SK-N-SH (cell line): ENCODE measurements around the gene SLC22A2. TPM values are rescaled to one million over a fixed set of nuclear protein-coding genes. Genes with fewer than 3 reads are reported as not detected.

Source experiments
- CTCF ChIA-PET: fragments of 300-600, 350-600 bp; formaldehyde crosslinking; extraction: SDS; loops from one replicate; lab custom pipeline; 2021; lab: Yijun Ruan, JAX
- POLR2A ChIA-PET: fragments of 350-600 bp; sonication (Branson Sonifier 250); formaldehyde crosslinking; extraction: SDS; loops from one replicate; lab custom pipeline; 2020; ENCODE audit warnings: antibody characterized with exemption, inconsistent platforms; lab: Yijun Ruan, JAX
- DNase-seq: peaks from one replicate; pipeline ENCODE4 v3.0.0; 2012
- H2AFZ ChIP-seq: fragments of 200-600 bp; sonication (generic); 2 replicates; pipeline ENCODE4 v1.8.1; 2016; ENCODE audit warnings: antibody characterized with exemption, mild to moderate bottlenecking, low read depth
- H3F3A ChIP-seq: fragments of 200-600 bp; sonication (generic); replicated peaks from 2 replicates; pipeline ENCODE3; 2016; ENCODE audit warnings: antibody characterized with exemption, mild to moderate bottlenecking; ENCODE audit not compliant: insufficient read depth
- H3K27ac ChIP-seq, 2 experiments: fragments of 200-500 bp in 1 of 2; fragments of 200-600 bp in 1 of 2; sonication (Bioruptor generic) in 1 of 2; sonication (generic), shearing (Covaris generic) in 1 of 2; 2 replicates each; pipeline versions ENCODE4 v1.5.1 to v1.6.1; 2014 to 2016; ENCODE audit warnings: low read depth in 2 of 2, inconsistent platforms in 1 of 2, low read length in 1 of 2, mild to moderate bottlenecking in 1 of 2, mixed read lengths in 1 of 2
- H3K27me3 ChIP-seq: fragments of 200-600 bp; sonication (generic), shearing (Covaris generic); 2 replicates; pipeline ENCODE4 v1.6.1; 2016; ENCODE audit warnings: mixed run types; ENCODE audit not compliant: insufficient read depth
- H3K36me3 ChIP-seq, 2 experiments: fragments of 200-500 bp in 1 of 2; fragments of 200-600 bp in 1 of 2; sonication (Bioruptor generic) in 1 of 2; sonication (generic) in 1 of 2; replicated peaks in 1 of 2; 2 replicates each; pipeline versions ENCODE3 to v1.5.1; 2014 to 2016; ENCODE audit warnings: low read length in 1 of 2, mild to moderate bottlenecking in 1 of 2; ENCODE audit not compliant: insufficient read depth in 2 of 2, control insufficient read depth in 1 of 2
- H3K4me1 ChIP-seq, 2 experiments: fragments of 200-500 bp in 1 of 2; fragments of 200-600 bp in 1 of 2; sonication (Bioruptor generic) in 1 of 2; sonication (generic), shearing (Covaris generic) in 1 of 2; 2 replicates each; pipeline versions ENCODE4 v1.5.1 to v1.6.1; 2014 to 2016; ENCODE audit warnings: low read depth in 1 of 2, low read length in 1 of 2, mixed run types in 1 of 2; ENCODE audit not compliant: insufficient read depth in 2 of 2, control insufficient read depth in 1 of 2
- H3K4me2 ChIP-seq: fragments of 200-600 bp; sonication (generic), shearing (Covaris generic); 2 replicates; pipeline ENCODE4 v1.6.1; 2017; ENCODE audit warnings: mixed run types
- H3K4me3 ChIP-seq, 2 experiments: fragments of 200-500 bp in 1 of 2; fragments of 200-600 bp in 1 of 2; sonication (Bioruptor generic) in 1 of 2; sonication (generic), shearing (Covaris generic) in 1 of 2; 2 replicates each; pipeline versions ENCODE4 v1.5.1 to v1.8.1; 2014 to 2016; ENCODE audit warnings: low read depth in 2 of 2, inconsistent platforms in 1 of 2, low read length in 1 of 2, mild to moderate bottlenecking in 1 of 2, mixed read lengths in 1 of 2, moderate library complexity in 1 of 2
- H3K79me2 ChIP-seq: fragments of 200-600 bp; sonication (generic); 2 replicates; pipeline ENCODE4 v1.8.1; 2017; ENCODE audit warnings: mild to moderate bottlenecking; ENCODE audit not compliant: insufficient read depth
- H3K9ac ChIP-seq: fragments of 200-600 bp; sonication (generic); 2 replicates; pipeline ENCODE4 v1.6.1; 2017; ENCODE audit warnings: mixed run types
- H3K9me2 ChIP-seq: fragments of 200-600 bp; sonication (generic); 2 replicates; pipeline ENCODE4 v1.6.1; 2017; ENCODE audit warnings: mixed run types
- H3K9me3 ChIP-seq: fragments of 200-600 bp; sonication (generic); 2 replicates; pipeline ENCODE4 v1.6.1; 2017; ENCODE audit warnings: mixed run types, mild to moderate bottlenecking, moderate library complexity
- H4K20me1 ChIP-seq: fragments of 200-600 bp; sonication (generic); 2 replicates; pipeline ENCODE4 v1.6.1; 2017; ENCODE audit warnings: mild to moderate bottlenecking, mixed run types; ENCODE audit not compliant: insufficient read depth
- CHD2 ChIP-seq: fragments of 150-350 bp; IDR thresholded peaks from 2 replicates; pipeline ENCODE4 v1.6.1; 2018; ENCODE audit warnings: low read length; ENCODE audit not compliant: partially characterized antibody
- ELF1 ChIP-seq: IDR thresholded peaks from 2 replicates; pipeline ENCODE4 v1.4.0; 2012
- EP300 ChIP-seq, 2 experiments: IDR thresholded peaks; 2 replicates each; pipeline versions ENCODE4 v1.4.0 to v1.6.1; 2012; ENCODE audit warnings: borderline replicate concordance in 1 of 2, low read depth in 1 of 2, low read length in 1 of 2
- FOSL2 ChIP-seq: IDR thresholded peaks from 2 replicates; pipeline ENCODE4 v1.4.0; 2012; ENCODE audit warnings: low read depth, mild to moderate bottlenecking, moderate library complexity, borderline replicate concordance
- GATA2 ChIP-seq: sonication (generic); formaldehyde crosslinking; IDR thresholded peaks from 2 replicates; pipeline ENCODE4 v1.5.0; 2020; ENCODE audit warnings: mild to moderate bottlenecking, missing genetic modification reagents
- IRF3 ChIP-seq: fragments of 150-350 bp; IDR thresholded peaks from 2 replicates; pipeline ENCODE4 v1.6.1; 2016; ENCODE audit warnings: mild to moderate bottlenecking, low read depth, low read length
- JUND ChIP-seq: IDR thresholded peaks from 2 replicates; pipeline ENCODE4 v1.4.0; 2012
- MEF2A ChIP-seq: IDR thresholded peaks from 2 replicates; pipeline ENCODE4 v1.4.0; 2012; ENCODE audit warnings: low read depth, borderline replicate concordance
- NFIC ChIP-seq: IDR thresholded peaks from 2 replicates; pipeline ENCODE4 v1.4.0; 2012; ENCODE audit warnings: borderline replicate concordance
- NRF1 ChIP-seq: IDR thresholded peaks from 2 replicates; pipeline ENCODE4 v1.6.1; 2012; ENCODE audit warnings: low read depth, mild to moderate bottlenecking, low read length
- PBX3 ChIP-seq: IDR thresholded peaks from 2 replicates; pipeline ENCODE4; 2012
- POLR2AphosphoS5 ChIP-seq: IDR thresholded peaks from 2 replicates; pipeline ENCODE4 v1.6.1; 2012; ENCODE audit warnings: low read depth, low read length
- RCOR1 ChIP-seq: fragments of 150-350 bp; IDR thresholded peaks from 2 replicates; pipeline ENCODE4 v1.6.1; 2017; ENCODE audit warnings: antibody characterized with exemption, low read length
- SMC3 ChIP-seq: IDR thresholded peaks from 2 replicates; pipeline ENCODE4 v1.6.1; 2012; ENCODE audit warnings: low read depth, low read length, improper control_type of control experiment
- TCF12 ChIP-seq: IDR thresholded peaks from 2 replicates; pipeline ENCODE4 v1.4.0; 2012
- TEAD4 ChIP-seq: IDR thresholded peaks from 2 replicates; pipeline ENCODE4 v1.4.0; 2012; ENCODE audit warnings: mild to moderate bottlenecking, borderline replicate concordance; ENCODE audit not compliant: insufficient read depth
- USF1 ChIP-seq: IDR thresholded peaks from 2 replicates; pipeline ENCODE4 v1.4.0; 2012; ENCODE audit warnings: low read depth, borderline replicate concordance
- USF2 ChIP-seq: fragments of 150-350 bp; IDR thresholded peaks from 2 replicates; pipeline ENCODE4 v1.6.1; 2017; ENCODE audit warnings: antibody characterized with exemption, low read length, low read depth, borderline replicate concordance
- YY1 ChIP-seq: IDR thresholded peaks from 2 replicates; pipeline ENCODE4 v1.4.0; 2012; ENCODE audit warnings: low read depth, mild to moderate bottlenecking
- ZBTB33 ChIP-seq: IDR thresholded peaks from 2 replicates; pipeline ENCODE4 v1.4.0; 2012; ENCODE audit warnings: low read depth, borderline replicate concordance
- WGBS: methylation state at CpG from one replicate; pipeline ENCODE4 v1.1.6; 2017; ENCODE audit warnings: low lambda C conversion rate; 5-methylcytosine and 5-hydroxymethylcytosine counted together
- polyA plus RNA-seq, 3 experiments: library from polyadenylated mRNA; depleted of rRNA; stranded (reverse); fragments of >200 nt; gene quantifications; 2 replicates each; pipeline ENCODE4 v1.2.3, GENCODE V29; 2012

SLC22A2 gene
- polyA plus RNA-seq, 1 of the 3 experiments (the other 2 are of a cell fraction): not detected

GRCh38 chr6:160190973-160191372 is 67.6 kb downstream of the SLC22A2 start:
- POLR2A ChIA-PET: no interaction called here
- Histone ChIP-seq H3K27ac (no peak overlapping the region), H3K4me2 (no peak overlapping the region), H4K20me1 (no peaks in the 10 kb centered on the region), H3K79me2 (no peaks in the 10 kb centered on the region), H3F3A (no peaks in the 10 kb centered on the region), H3K4me3 (no peak overlapping the region), H3K9me3 (no peaks in the 10 kb centered on the region; the same call in 1 of the 2 replicates), H3K4me1 (no peaks in the 10 kb centered on the region), H3K27me3 (no peaks in the 10 kb centered on the region), H3K9ac (no peak overlapping the region), H2AFZ (no peak overlapping the region), H3K9me2 (no peaks in the 10 kb centered on the region; the same call in 1 of the 2 replicates), H3K36me3 (no peaks in the 10 kb centered on the region)
- CTCF ChIA-PET: no interaction called here
- TF ChIP-seq CHD2: no peak
- TF ChIP-seq IRF3: no peak
- no peak for TF ChIP-seq MEF2A
- TF ChIP-seq TEAD4: no peak
- TF ChIP-seq NRF1: no peak
- no peak for TF ChIP-seq NFIC
- no peak for TF ChIP-seq GATA2 (CRISPR knock-in tag)
- no peak for TF ChIP-seq TCF12
- no peak for TF ChIP-seq USF1
- TF ChIP-seq RCOR1: no peak
- no peak for TF ChIP-seq EP300 (IDR thresholded peaks at IDR 0.05; ENCODE audit: borderline replicate concordance in 1 of 2, low read depth in 1 of 2, low read length in 1 of 2)
- TF ChIP-seq POLR2AphosphoS5: no peak
- no peak for TF ChIP-seq ELF1
- TF ChIP-seq PBX3: no peak
- no peak for DNase-seq

- no peak overlapping the region for H3K27ac ChIP-seq
- no peak for DNase-seq
- POLR2A ChIA-PET: no interaction called here
- no peaks in the 10 kb centered on the region for H3K79me2 ChIP-seq
- H4K20me1 ChIP-seq: no peaks in the 10 kb centered on the region
- H3K4me1 ChIP-seq: no peaks in the 10 kb centered on the region
- H3K9me3 ChIP-seq: no peaks in the 10 kb centered on the region; the same call in 1 of the 2 replicates
- H3F3A ChIP-seq: no peaks in the 10 kb centered on the region
- no peak overlapping the region for H2AFZ ChIP-seq
- CTCF ChIA-PET: no interaction called here
- H3K27me3 ChIP-seq: no peaks in the 10 kb centered on the region
- no peak overlapping the region for H3K9ac ChIP-seq
- 10% methylated on average over 1 of the region's 1 CpG for WGBS
- no peaks in the 10 kb centered on the region; the same call in 1 of the 2 replicates for H3K9me2 ChIP-seq
- H3K4me2 ChIP-seq: no peak overlapping the region
- no peak overlapping the region for H3K4me3 ChIP-seq
- no peaks in the 10 kb centered on the region for H3K36me3 ChIP-seq
- TF ChIP-seq USF1 (no peak), JUND (no peak), YY1 (no peak), EP300 (IDR thresholded peaks at IDR 0.05; ENCODE audit: borderline replicate concordance in 1 of 2, low read depth in 1 of 2, low read length in 1 of 2) (no peak), POLR2AphosphoS5 (no peak), ZBTB33 (no peak), SMC3 (no peak), IRF3 (no peak), MEF2A (no peak), FOSL2 (no peak), USF2 (no peak)
These were observed 68.5 kb downstream of the SLC22A2 start for GRCh38 chr6:160190081-160190480.
